H1 (cell line): ENCODE data around the gene TBCE. TPM values are rescaled to one million over a fixed set of nuclear protein-coding genes. Genes with fewer than 3 reads are reported as not detected.

Experiments
- CTCF ChIA-PET: fragments of 300-600 bp; sonication (Branson Sonifier 250); formaldehyde crosslinking; loops from one replicate; lab custom pipeline; 2021; ENCODE audit not compliant: partially characterized antibody; lab: Charles Lee
- POLR2A ChIA-PET: fragments of 300-600 bp; sonication (Branson Sonifier 250); formaldehyde crosslinking; loops from one replicate; lab custom pipeline; 2021; ENCODE audit warnings: inconsistent platforms; ENCODE audit not compliant: partially characterized antibody; lab: Charles Lee
- DNase-seq, 2 experiments: peaks; one replicate each; pipeline versions ENCODE4 v3.0.0 to v3.0.0-alpha.2; 2010 to 2022; ENCODE audit warnings: low spot score in 2 of 2, low read depth in 1 of 2, mixed read lengths in 1 of 2
- FAIRE-seq: peaks from 2 replicates; lab custom pipeline; 2011; peaks lifted over from hg19 to GRCh38; lab: Jason Lieb, UNC
- H2AFZ ChIP-seq: 2 replicates; pipeline ENCODE4 v1.8.1; 2012; ENCODE audit warnings: low read length, inconsistent platforms
- H2AK5ac ChIP-seq: 2 replicates; pipeline ENCODE4 v1.6.1; 2013; ENCODE audit warnings: low read depth, low read length
- H2BK120ac ChIP-seq: replicated peaks from 2 replicates; pipeline ENCODE3; 2013; ENCODE audit warnings: low read depth, low read length, inconsistent platforms
- H2BK12ac ChIP-seq: 2 replicates; pipeline ENCODE4 v1.6.1; 2013; ENCODE audit warnings: low read depth, low read length
- H2BK15ac ChIP-seq: 2 replicates; pipeline ENCODE4 v1.6.1; 2013; ENCODE audit warnings: low read length
- H2BK20ac ChIP-seq: 2 replicates; pipeline ENCODE4 v1.6.1; 2013; ENCODE audit warnings: low read length
- H2BK5ac ChIP-seq: 2 replicates; pipeline ENCODE4 v1.6.1; 2013; ENCODE audit warnings: low read depth, low read length
- H3K14ac ChIP-seq: 2 replicates; pipeline ENCODE4 v1.6.1; 2013; ENCODE audit warnings: inconsistent platforms; ENCODE audit not compliant: insufficient read length
- H3K18ac ChIP-seq: 2 replicates; pipeline ENCODE4 v1.6.1; 2013; ENCODE audit warnings: low read length; ENCODE audit errors: extremely low read depth
- H3K23ac ChIP-seq: 2 replicates; pipeline ENCODE4 v1.6.1; 2013; ENCODE audit warnings: inconsistent platforms; ENCODE audit not compliant: insufficient read length
- H3K23me2 ChIP-seq: 2 replicates; pipeline ENCODE4 v1.6.1; 2013; ENCODE audit warnings: low read depth, low read length
- H3K27ac ChIP-seq: 2 replicates; pipeline ENCODE4 v1.6.1; 2011; ENCODE audit warnings: low read depth, low read length, inconsistent platforms
- H3K27me3 ChIP-seq, 4 experiments: replicated peaks in 1 of 4; 1 replicate in 1 of 4; 2 replicates in 3 of 4; pipeline versions ENCODE4 v1.6.1 to v1.8.1; 2011 to 2013; ENCODE audit warnings: low read length in 3 of 4, mild to moderate bottlenecking in 3 of 4, inconsistent platforms in 2 of 4, mixed read lengths in 2 of 4, moderate library complexity in 1 of 4; ENCODE audit not compliant: control insufficient read depth in 3 of 4, insufficient read depth in 3 of 4; ENCODE audit errors: extremely low read depth in 1 of 4
- H3K36me3 ChIP-seq, 4 experiments: 2 replicates each; pipeline versions ENCODE4 v1.6.1 to v1.8.1; 2011 to 2013; ENCODE audit warnings: mild to moderate bottlenecking in 4 of 4, low read length in 3 of 4, moderate library complexity in 2 of 4, control low read depth in 1 of 4, inconsistent platforms in 1 of 4; ENCODE audit not compliant: insufficient read depth in 4 of 4, control insufficient read depth in 2 of 4
- H3K4ac ChIP-seq: replicated peaks from 2 replicates; pipeline ENCODE3; 2013; ENCODE audit warnings: low read length, low read depth, mixed read lengths, inconsistent platforms; ENCODE audit not compliant: insufficient read length
- H3K4me1 ChIP-seq, 4 experiments: replicated peaks in 1 of 4; 1 replicate in 1 of 4; 2 replicates in 3 of 4; pipeline versions ENCODE4 v1.6.1 to v1.8.1; 2011 to 2013; ENCODE audit warnings: low read length in 3 of 4, inconsistent platforms in 2 of 4, mixed read lengths in 1 of 4; ENCODE audit not compliant: insufficient read depth in 4 of 4, control insufficient read depth in 3 of 4
- H3K4me2 ChIP-seq, 2 experiments: 2 replicates each; pipeline versions ENCODE4 v1.6.1 to v1.8.1; 2011 to 2013; ENCODE audit warnings: low read depth in 2 of 2, low read length in 2 of 2, control low read depth in 1 of 2, inconsistent platforms in 1 of 2, mild to moderate bottlenecking in 1 of 2; ENCODE audit not compliant: insufficient read depth in 1 of 2
- H3K4me3 ChIP-seq, 4 experiments: fragments of 200-600, 300-600 bp in 1 of 4; sonication (generic), shearing (Covaris generic), sonication (Bioruptor Twin) in 1 of 4; 2 replicates each; pipeline versions ENCODE4 v1.5.1 to v1.8.1; 2011 to 2016; ENCODE audit warnings: low read length in 4 of 4, low read depth in 3 of 4, control low read depth in 2 of 4, inconsistent platforms in 2 of 4, mild to moderate bottlenecking in 2 of 4, mixed read lengths in 1 of 4, moderate library complexity in 1 of 4; ENCODE audit not compliant: insufficient read depth in 2 of 4; ENCODE audit errors: extremely low read depth in 1 of 4
- H3K56ac ChIP-seq: replicated peaks from 2 replicates; pipeline ENCODE3; 2013; ENCODE audit warnings: low read depth, mild to moderate bottlenecking, mixed read lengths, low read length, inconsistent platforms; ENCODE audit not compliant: insufficient read length
- H3K79me1 ChIP-seq: 2 replicates; pipeline ENCODE4 v1.6.1; 2013; ENCODE audit warnings: low read depth, low read length, control low read depth
- H3K79me2 ChIP-seq, 2 experiments: 2 replicates each; pipeline versions ENCODE4 v1.6.1 to v1.8.1; 2012 to 2013; ENCODE audit warnings: low read length in 2 of 2, mild to moderate bottlenecking in 2 of 2, inconsistent platforms in 1 of 2; ENCODE audit not compliant: insufficient read depth in 2 of 2, control insufficient read depth in 1 of 2
- H3K9ac ChIP-seq, 4 experiments: replicated peaks in 1 of 4; 1 replicate in 1 of 4; 2 replicates in 3 of 4; pipeline versions ENCODE4 v1.6.1 to v1.8.1; 2011 to 2013; ENCODE audit warnings: low read depth in 3 of 4, low read length in 3 of 4, control low read depth in 2 of 4, mild to moderate bottlenecking in 2 of 4, moderate library complexity in 2 of 4, inconsistent platforms in 1 of 4; ENCODE audit errors: extremely low read depth in 1 of 4
- H3K9me3 ChIP-seq, 2 experiments: 2 replicates each; pipeline versions ENCODE4 v1.6.1 to v1.8.1; 2012 to 2013; ENCODE audit warnings: mild to moderate bottlenecking in 2 of 2, moderate library complexity in 2 of 2, control low read depth in 1 of 2, inconsistent platforms in 1 of 2, low read depth in 1 of 2, low read length in 1 of 2, mixed read lengths in 1 of 2; ENCODE audit not compliant: insufficient read depth in 2 of 2
- H4K20me1 ChIP-seq, 2 experiments: replicated peaks in 1 of 2; 2 replicates each; pipeline versions ENCODE3 to v1.8.1; 2011 to 2013; ENCODE audit warnings: inconsistent platforms in 2 of 2, low read length in 2 of 2, mild to moderate bottlenecking in 1 of 2; ENCODE audit not compliant: insufficient read depth in 2 of 2, control insufficient read depth in 1 of 2
- H4K5ac ChIP-seq: 2 replicates; pipeline ENCODE4 v1.6.1; 2013; ENCODE audit warnings: low read length, low read depth, mixed read lengths, inconsistent platforms; ENCODE audit not compliant: insufficient read length
- H4K8ac ChIP-seq: 2 replicates; pipeline ENCODE4 v1.8.0; 2013; ENCODE audit warnings: mild to moderate bottlenecking, moderate library complexity, low read length, inconsistent platforms; ENCODE audit not compliant: insufficient read depth; ENCODE audit errors: extremely low read depth
- H4K91ac ChIP-seq: replicated peaks from 2 replicates; pipeline ENCODE3; 2013; ENCODE audit warnings: low read length, mixed read lengths, inconsistent platforms; ENCODE audit not compliant: insufficient read length
- CBX5 ChIP-seq: fragments of 300-800, 300-1000 bp; sonication (generic); IDR thresholded peaks from 2 replicates; pipeline ENCODE4 v1.7.1; 2016; ENCODE audit warnings: antibody characterized with exemption, low read length, low read depth
- CBX8 ChIP-seq: fragments of 300-800, 300-1000 bp; sonication (generic); IDR thresholded peaks from 2 replicates; pipeline ENCODE4 v1.7.1; 2016; ENCODE audit warnings: low read depth, low read length, borderline replicate concordance
- PHF8 ChIP-seq: fragments of 200-600 bp; sonication (generic); conservative IDR thresholded peaks from 2 replicates; pipeline ENCODE4 v1.7.1; 2012; ENCODE audit warnings: low read depth, mild to moderate bottlenecking, inconsistent platforms, low read length, moderate library complexity
- POLR2AphosphoS5 ChIP-seq: IDR thresholded peaks from 2 replicates; pipeline ENCODE4 v1.6.1; 2011; ENCODE audit warnings: low read depth, low read length
- RFX5 ChIP-seq: IDR thresholded peaks from 2 replicates; pipeline ENCODE4 v1.6.1; 2011; ENCODE audit warnings: low read depth, low read length, improper control_type of control experiment, borderline replicate concordance
- SIRT6 ChIP-seq: IDR thresholded peaks from one replicate; pipeline ENCODE4 v1.7.1; 2012; ENCODE audit warnings: low read length, inconsistent platforms
- TEAD4 ChIP-seq: IDR thresholded peaks from 2 replicates; pipeline ENCODE4 v1.6.1; 2012; ENCODE audit warnings: low read depth, low read length, inconsistent platforms, mixed read lengths
- WGBS, 2 experiments: shearing (Covaris generic) in 1 of 2; methylation state at CpG; one replicate each; pipeline versions ENCODE4 v1.1.6 to v1.1.7; 2013 to 2015; ENCODE audit warnings: low lambda C conversion rate in 2 of 2, mixed read lengths in 2 of 2, inconsistent platforms in 1 of 2, low coverage in 1 of 2, missing lambda C conversion rate in 1 of 2; ENCODE audit not compliant: insufficient replicate concordance in 2 of 2, insufficient coverage in 1 of 2, insufficient read length in 1 of 2; ENCODE audit errors: extremely low coverage in 1 of 2, missing lambda C conversion rate in 1 of 2; 5-methylcytosine and 5-hydroxymethylcytosine counted together
- polyA plus RNA-seq, 7 experiments: library from polyadenylated mRNA; depleted of rRNA in 3 of 7; stranded (reverse) in 5 of 7; unstranded in 2 of 7; fragments of >200 nt in 5 of 7; fragments of 200-250 nt in 2 of 7; gene quantifications; 1 replicate in 5 of 7; 2 replicates in 1 of 7; 4 replicates in 1 of 7; pipeline versions ENCODE4 v1.2.1 to v1.2.3, GENCODE V29; 2011 to 2013; ENCODE audit warnings: missing spikeins in 2 of 7, mixed read lengths in 2 of 7
- total RNA-seq: library from RNA; stranded (reverse); fragmentation: NEBNext Ultra II Directional; extraction: Animal tissue kit (Norgen Biotek cat#: 25700); gene quantifications from 2 replicates; pipeline ENCODE4 v1.2.1, GENCODE V29; 2021

Gene TBCE
- total and polyA plus RNA-seq, 2 of the 8 experiments (the other 6 are each of a cell fraction or from before 2014, with no cell fraction given), result 22.7 to 42.9 TPM

GRCh38 chr1:235342039-235342438 is 25.2 kb upstream of the TBCE start:
- Histone ChIP-seq H2AFZ (no peak overlapping the region), H3K4me1 (no peaks in the 10 kb centered on the region), H2BK120ac (no peak overlapping the region), H3K9ac (no peak overlapping the region), H3K4me2 (no peak overlapping the region), H4K91ac (no peak overlapping the region), H2BK12ac (no peak overlapping the region), H3K56ac (no peak overlapping the region), H4K8ac (no peak overlapping the region), H3K79me1 (no peaks in the 10 kb centered on the region), H2BK5ac (no peak overlapping the region), H2AK5ac (no peak overlapping the region), H2BK15ac (no peak overlapping the region), H2BK20ac (no peak overlapping the region), H3K9me3 (no peaks in the 10 kb centered on the region), H3K14ac (no peak overlapping the region), H3K18ac (no peak overlapping the region), H3K27ac (no peak overlapping the region), H3K27me3 (no peaks in the 10 kb centered on the region), H3K79me2 (no peaks in the 10 kb centered on the region), H4K5ac (no peak overlapping the region), H4K20me1 (no peaks in the 10 kb centered on the region), H3K23ac (no peak overlapping the region), H3K23me2 (no peaks in the 10 kb centered on the region), H3K4me3 (no peak overlapping the region), H3K4ac (no peak overlapping the region), H3K36me3 (peaks cover 2 to 25% (median 12%) of the 10 kb centered on the region in 4 experiments; a peak in 7 of 8 replicates)
- CTCF ChIA-PET, result interaction anchor here (1.3 to 3.4 kb wide), 2 partner anchors 8 to 74 kb away, joined by 3 to 10 read pairs; no protein-coding TSS in a partner anchor
- TF ChIP-seq PHF8, result no peak
- TF ChIP-seq POLR2AphosphoS5, result no peak
- no peak for TF ChIP-seq RFX5
- no peak for TF ChIP-seq TEAD4
- TF ChIP-seq SIRT6, result no peak
- no peak for TF ChIP-seq CBX5
- no peak for TF ChIP-seq CBX8
- DNase-seq, result no peak
- POLR2A ChIA-PET, result interaction anchor here (5.4 kb wide), 1 partner anchor 13 kb away, joined by 39 read pairs; the partner anchor contains the start of genes ARID4B and GGPS1
- 92% methylated on average over 6 of the region's 6 CpGs; no CpG with 5 or more reads in 1 of the 2 experiments for WGBS, 2 experiments
- no peak for FAIRE-seq
